H9 (cell line): ENCODE data around the gene DCLRE1B. TPM values are rescaled to one million over a fixed set of nuclear protein-coding genes. Genes with fewer than 3 reads are reported as not detected.

ENCODE experiments used
- DNase-seq: peaks from one replicate; pipeline ENCODE4 v3.0.0-alpha.2; 2017
- H2AFZ ChIP-seq: one replicate; pipeline ENCODE4 v1.6.1; 2013; ENCODE audit warnings: mild to moderate bottlenecking, low read length, control low read depth, moderate library complexity
- H2AK5ac ChIP-seq: 2 replicates; pipeline ENCODE4 v1.6.1; 2013; ENCODE audit warnings: low read length, control low read depth, mixed read lengths; ENCODE audit not compliant: insufficient read length
- H2BK120ac ChIP-seq: one replicate; pipeline ENCODE4 v1.6.1; 2013; ENCODE audit warnings: low read depth, mild to moderate bottlenecking, low read length, control low read depth, inconsistent platforms; ENCODE audit not compliant: poor library complexity, severe bottlenecking
- H2BK12ac ChIP-seq: 2 replicates; pipeline ENCODE4 v1.6.1; 2013; ENCODE audit warnings: low read length, control low read depth, mixed read lengths, low read depth; ENCODE audit not compliant: insufficient read length
- H2BK15ac ChIP-seq: 2 replicates; pipeline ENCODE4 v1.6.1; 2013; ENCODE audit warnings: low read depth, low read length, control low read depth
- H2BK20ac ChIP-seq: one replicate; pipeline ENCODE4 v1.6.1; 2013; ENCODE audit warnings: low read depth, mild to moderate bottlenecking, low read length, control low read depth, inconsistent platforms; ENCODE audit not compliant: poor library complexity, severe bottlenecking
- H2BK5ac ChIP-seq: 2 replicates; pipeline ENCODE4 v1.6.1; 2013; ENCODE audit warnings: low read length, control low read depth, mixed read lengths; ENCODE audit not compliant: insufficient read length
- H3K14ac ChIP-seq: 2 replicates; pipeline ENCODE4 v1.6.1; 2013; ENCODE audit warnings: low read length, control low read depth; ENCODE audit not compliant: insufficient read depth
- H3K18ac ChIP-seq: 2 replicates; pipeline ENCODE4 v1.6.1; 2013; ENCODE audit warnings: low read depth, mild to moderate bottlenecking, mixed read lengths, low read length, control low read depth; ENCODE audit not compliant: insufficient read length
- H3K23ac ChIP-seq: 2 replicates; pipeline ENCODE4 v1.6.1; 2013; ENCODE audit warnings: low read length, control low read depth, mixed read lengths, low read depth; ENCODE audit not compliant: insufficient read length
- H3K23me2 ChIP-seq: 2 replicates; pipeline ENCODE4 v1.6.1; 2013; ENCODE audit warnings: low read depth, mild to moderate bottlenecking, mixed read lengths, low read length, control low read depth; ENCODE audit not compliant: insufficient read length, poor library complexity, severe bottlenecking
- H3K27ac ChIP-seq: 2 replicates; pipeline ENCODE4 v1.5.1; 2013; ENCODE audit warnings: low read length, control low read depth, mixed read lengths, low read depth; ENCODE audit not compliant: insufficient read length
- H3K27me3 ChIP-seq: 2 replicates; pipeline ENCODE4 v1.6.1; 2013; ENCODE audit warnings: low read length, control low read depth, inconsistent platforms; ENCODE audit not compliant: insufficient read depth
- H3K4ac ChIP-seq: 2 replicates; pipeline ENCODE4 v1.6.1; 2013; ENCODE audit warnings: low read depth, mild to moderate bottlenecking, control low read depth, inconsistent platforms, low read length, moderate library complexity
- H3K4me1 ChIP-seq: 2 replicates; pipeline ENCODE4 v1.6.1; 2013; ENCODE audit warnings: low read length, control low read depth, inconsistent platforms; ENCODE audit not compliant: insufficient read depth
- H3K4me2 ChIP-seq: 2 replicates; pipeline ENCODE4 v1.6.1; 2013; ENCODE audit warnings: low read length, control low read depth, mixed read lengths; ENCODE audit not compliant: insufficient read length, insufficient read depth
- H3K56ac ChIP-seq: 2 replicates; pipeline ENCODE4 v1.6.1; 2013; ENCODE audit warnings: low read depth, mild to moderate bottlenecking, mixed read lengths, low read length, control low read depth; ENCODE audit not compliant: insufficient read length
- H3K79me1 ChIP-seq: 2 replicates; pipeline ENCODE4 v1.6.1; 2013; ENCODE audit warnings: low read depth, mild to moderate bottlenecking, moderate library complexity, low read length, control low read depth, inconsistent platforms; ENCODE audit not compliant: insufficient read depth, poor library complexity, severe bottlenecking
- H3K79me2 ChIP-seq: 2 replicates; pipeline ENCODE4 v1.6.1; 2013; ENCODE audit warnings: low read length, control low read depth, inconsistent platforms; ENCODE audit not compliant: insufficient read depth
- H3K9ac ChIP-seq: 2 replicates; pipeline ENCODE4 v1.6.1; 2013; ENCODE audit warnings: low read length, control low read depth, mixed read lengths; ENCODE audit not compliant: insufficient read length; ENCODE audit errors: extremely low read depth
- H3K9me3 ChIP-seq: one replicate; pipeline ENCODE4 v1.6.1; 2013; ENCODE audit warnings: low read depth, low read length, inconsistent platforms; ENCODE audit not compliant: control insufficient read depth
- H3T11ph ChIP-seq: one replicate; pipeline ENCODE4 v1.6.1; 2013; ENCODE audit warnings: mild to moderate bottlenecking, low read length, control low read depth, inconsistent platforms
- H4K20me1 ChIP-seq: one replicate; pipeline ENCODE4 v1.6.1; 2013; ENCODE audit not compliant: control insufficient read depth, insufficient read length, insufficient read depth
- H4K5ac ChIP-seq: 2 replicates; pipeline ENCODE4 v1.6.1; 2013; ENCODE audit warnings: low read depth, mild to moderate bottlenecking, mixed read lengths, low read length, control low read depth; ENCODE audit not compliant: insufficient read length
- H4K8ac ChIP-seq: replicated peaks from 2 replicates; pipeline ENCODE4 v1.6.1; 2013; ENCODE audit warnings: low read length, control low read depth, mixed read lengths, low read depth; ENCODE audit not compliant: insufficient read length
- H4K91ac ChIP-seq: 2 replicates; pipeline ENCODE4 v1.6.1; 2013; ENCODE audit warnings: low read depth, mild to moderate bottlenecking, moderate library complexity, mixed read lengths, low read length, control low read depth; ENCODE audit not compliant: insufficient read length
- H3K27ac Mint-ChIP-seq, 3 experiments: 2 replicates in 2 of 3; 3 replicates in 1 of 3; pipeline ENCODE4 v1.8.0; 2020 to 2021; ENCODE audit warnings: mixed read lengths in 3 of 3, mild to moderate bottlenecking in 1 of 3, moderate library complexity in 1 of 3
- H3K27me3 Mint-ChIP-seq: 2 replicates; pipeline ENCODE4 v1.8.0; 2021; ENCODE audit warnings: low read depth, mild to moderate bottlenecking, moderate library complexity, mixed read lengths
- H3K36me3 Mint-ChIP-seq, 3 experiments: 2 replicates in 2 of 3; 3 replicates in 1 of 3; pipeline ENCODE4 v1.8.0; 2020 to 2021; ENCODE audit warnings: low read depth in 3 of 3, mixed read lengths in 3 of 3; ENCODE audit not compliant: insufficient read depth in 1 of 3
- H3K4me1 Mint-ChIP-seq, 2 experiments: 2 replicates each; pipeline ENCODE4 v1.8.0; 2020; ENCODE audit warnings: mixed read lengths in 2 of 2
- H3K4me3 Mint-ChIP-seq, 2 experiments: 2 replicates in 1 of 2; 3 replicates in 1 of 2; pipeline ENCODE4 v1.8.0; 2020 to 2021; ENCODE audit warnings: mild to moderate bottlenecking in 2 of 2, mixed read lengths in 2 of 2, moderate library complexity in 1 of 2
- H3K9me3 Mint-ChIP-seq, 2 experiments: 2 replicates in 1 of 2; 3 replicates in 1 of 2; pipeline ENCODE4 v1.8.0; 2020; ENCODE audit warnings: mild to moderate bottlenecking in 2 of 2, mixed read lengths in 2 of 2, moderate library complexity in 1 of 2
- WGBS: extraction: QIAGEN DNeasy Blood & Tissue Kit; methylation state at CpG from one replicate; pipeline ENCODE4 v1.1.7; 2013; ENCODE audit warnings: missing lambda C conversion rate, low lambda C conversion rate, mixed read lengths; ENCODE audit not compliant: insufficient read length; ENCODE audit errors: extremely low coverage; 5-methylcytosine and 5-hydroxymethylcytosine counted together
- total RNA-seq: library from RNA; stranded (reverse); gene quantifications from 2 replicates; pipeline ENCODE4 v1.2.1, GENCODE V29; 2021
- TF ChIP-seq, protein P1 (sequence below): fragments of 200-600 bp; sonication (generic); conservative IDR thresholded peaks from 3 replicates; pipeline ENCODE4 v1.8.0; 2021; ENCODE audit warnings: antibody characterized with exemption, mild to moderate bottlenecking

DCLRE1B gene
- total RNA-seq, 1 experiment from 2014 or later, result 13.4 TPM

- H3K4ac ChIP-seq, result no peak overlapping the region
- Mint-ChIP-seq H3K9me3 (no peaks in the 10 kb centered on the region), H3K27me3 (no peaks in the 10 kb centered on the region), H3K27ac (no peak overlapping the region), H3K4me3 (no peak overlapping the region), H3K4me1 (no peaks in the 10 kb centered on the region; a peak in 1 of 4 replicates), H3K36me3 (no peaks in the 10 kb centered on the region)
- H3K18ac ChIP-seq, result no peak overlapping the region
- no peaks in the 10 kb centered on the region for H3K27me3 ChIP-seq
- H2AK5ac ChIP-seq, result no peak overlapping the region
- no peak overlapping the region for H3K4me2 ChIP-seq
- DNase-seq, result no peak
- H2BK15ac ChIP-seq, result no peak overlapping the region
- no CpG with 5 or more reads among the region's 3 CpGs for WGBS
- H2BK5ac ChIP-seq, result no peak overlapping the region
- H3K9ac ChIP-seq, result no peak overlapping the region
- no peaks in the 10 kb centered on the region for H3K79me1 ChIP-seq
- no peaks in the 10 kb centered on the region for H4K20me1 ChIP-seq
- H2BK120ac ChIP-seq, result no peak overlapping the region
- no peak overlapping the region for H3K23ac ChIP-seq
- H3K4me1 ChIP-seq, result no peaks in the 10 kb centered on the region
- H3K27ac ChIP-seq, result no peak overlapping the region
- H3K9me3 ChIP-seq, result no peaks in the 10 kb centered on the region
- TF ChIP-seq, protein P1, sequence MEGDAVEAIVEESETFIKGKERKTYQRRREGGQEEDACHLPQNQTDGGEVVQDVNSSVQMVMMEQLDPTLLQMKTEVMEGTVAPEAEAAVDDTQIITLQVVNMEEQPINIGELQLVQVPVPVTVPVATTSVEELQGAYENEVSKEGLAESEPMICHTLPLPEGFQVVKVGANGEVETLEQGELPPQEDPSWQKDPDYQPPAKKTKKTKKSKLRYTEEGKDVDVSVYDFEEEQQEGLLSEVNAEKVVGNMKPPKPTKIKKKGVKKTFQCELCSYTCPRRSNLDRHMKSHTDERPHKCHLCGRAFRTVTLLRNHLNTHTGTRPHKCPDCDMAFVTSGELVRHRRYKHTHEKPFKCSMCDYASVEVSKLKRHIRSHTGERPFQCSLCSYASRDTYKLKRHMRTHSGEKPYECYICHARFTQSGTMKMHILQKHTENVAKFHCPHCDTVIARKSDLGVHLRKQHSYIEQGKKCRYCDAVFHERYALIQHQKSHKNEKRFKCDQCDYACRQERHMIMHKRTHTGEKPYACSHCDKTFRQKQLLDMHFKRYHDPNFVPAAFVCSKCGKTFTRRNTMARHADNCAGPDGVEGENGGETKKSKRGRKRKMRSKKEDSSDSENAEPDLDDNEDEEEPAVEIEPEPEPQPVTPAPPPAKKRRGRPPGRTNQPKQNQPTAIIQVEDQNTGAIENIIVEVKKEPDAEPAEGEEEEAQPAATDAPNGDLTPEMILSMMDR, result no peak
- no peak overlapping the region for H3T11ph ChIP-seq
- no peak overlapping the region for H3K14ac ChIP-seq
- H2AFZ ChIP-seq, result no peak overlapping the region
- H4K91ac ChIP-seq, result no peak overlapping the region
- no peak overlapping the region for H2BK20ac ChIP-seq
- no peak overlapping the region for H4K5ac ChIP-seq
- H3K23me2 ChIP-seq, result no peaks in the 10 kb centered on the region
- no peak overlapping the region for H2BK12ac ChIP-seq
- H4K8ac ChIP-seq, result no peak overlapping the region
- no peaks in the 10 kb centered on the region for H3K79me2 ChIP-seq
- H3K56ac ChIP-seq, result no peak overlapping the region
Observed at GRCh38 chr1:113860891-113861290, 44.2 kb upstream of the DCLRE1B start.
